Measurements from ENCODE around the gene ZNRF2. TPM values are rescaled to one million over a fixed set of nuclear protein-coding genes. Genes with fewer than 3 reads are reported as not detected.

ZNRF2 gene
- total RNA-seq, 4 donors from 2014 or later = 27.2 to 43.6 (median 36.5) TPM

DNA sequence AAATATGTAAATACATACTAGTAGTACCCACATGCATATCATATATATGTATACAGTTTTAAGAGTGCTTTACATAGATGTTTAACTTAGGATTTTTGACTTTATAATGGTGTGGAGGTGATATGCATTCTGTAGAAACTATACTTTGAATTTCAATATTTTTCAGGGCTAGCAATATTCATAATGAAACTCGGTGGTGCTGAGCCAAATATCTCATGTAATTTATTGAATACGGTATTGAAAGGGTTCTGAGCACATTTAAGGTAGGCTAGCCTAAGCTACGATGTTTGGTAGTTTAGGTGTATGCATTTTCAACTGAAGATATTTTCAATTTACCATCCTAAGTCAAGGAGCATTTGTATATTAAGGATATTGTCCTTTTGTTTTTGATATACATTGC lies 36.0 kb downstream of the ZNRF2 start:
- no peak overlapping the region for H3K4me3 ChIP-seq
- peak overlapping the region in 2 of 4 donors; percentile 56 to 77 for H3K27ac ChIP-seq
- no peaks in the 10 kb centered on the region for H3K36me3 ChIP-seq
- DNase-seq = no peak
- no peaks in the 10 kb centered on the region for H3K27me3 ChIP-seq
- no peaks in the 10 kb centered on the region for H3K9me3 ChIP-seq
- H3K4me1 ChIP-seq = peaks cover 0 to 13% (median 3%) of the 10 kb centered on the region in 4 donors
- no peak for TF ChIP-seq POLR2A (IDR thresholded peaks at IDR 0.05)

DNA sequence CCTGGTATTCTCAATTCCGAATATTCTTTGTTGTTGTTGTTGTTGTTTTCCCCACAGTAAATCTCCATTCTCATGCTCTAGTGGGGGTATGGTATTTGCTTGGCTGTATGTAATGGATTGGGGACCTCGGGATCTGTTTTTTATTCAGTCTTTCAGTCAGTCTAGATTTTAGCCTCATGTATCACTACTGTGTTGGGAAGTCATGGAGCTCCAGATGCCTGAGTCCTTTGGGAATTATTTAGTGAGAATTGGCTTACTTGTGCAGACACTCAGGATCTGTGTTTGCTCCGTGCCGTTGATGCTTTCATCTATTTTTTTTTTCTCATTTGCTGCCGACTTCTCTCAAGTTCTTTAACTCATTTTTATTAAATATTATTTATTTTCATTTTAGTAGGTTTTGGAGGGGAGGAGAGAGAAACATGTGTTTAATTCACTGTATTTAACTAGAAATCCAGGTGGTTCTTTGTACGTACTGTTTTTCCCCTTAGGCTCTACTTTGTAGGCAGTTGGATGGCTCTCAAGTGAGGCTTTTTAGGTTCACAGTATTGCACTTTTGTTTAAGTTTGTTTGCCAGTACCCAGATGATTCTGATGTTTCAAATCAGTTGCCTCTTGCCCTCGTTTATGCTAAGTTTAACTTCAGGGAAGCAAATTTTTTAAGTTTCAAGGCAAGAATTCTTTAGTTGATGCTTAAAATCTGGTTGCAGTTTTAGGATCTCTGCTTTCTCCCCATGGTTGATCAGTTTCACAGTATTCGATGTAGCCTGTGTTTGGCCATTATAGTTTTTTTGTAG lies 36.9 kb downstream of the ZNRF2 start:
- Histone ChIP-seq H3K27ac (peak overlapping the region; percentile 55 to 77 (median 63)), H3K4me1 (peaks cover 0 to 13% (median 3%) of the 10 kb centered on the region in 4 donors), H3K9me3 (no peaks in the 10 kb centered on the region), H3K4me3 (peak overlapping the region in 2 of 4 donors; percentile 19 to 21), H3K27me3 (no peaks in the 10 kb centered on the region), H3K36me3 (no peaks in the 10 kb centered on the region)
- no peak for DNase-seq
- TF ChIP-seq, protein P1, sequence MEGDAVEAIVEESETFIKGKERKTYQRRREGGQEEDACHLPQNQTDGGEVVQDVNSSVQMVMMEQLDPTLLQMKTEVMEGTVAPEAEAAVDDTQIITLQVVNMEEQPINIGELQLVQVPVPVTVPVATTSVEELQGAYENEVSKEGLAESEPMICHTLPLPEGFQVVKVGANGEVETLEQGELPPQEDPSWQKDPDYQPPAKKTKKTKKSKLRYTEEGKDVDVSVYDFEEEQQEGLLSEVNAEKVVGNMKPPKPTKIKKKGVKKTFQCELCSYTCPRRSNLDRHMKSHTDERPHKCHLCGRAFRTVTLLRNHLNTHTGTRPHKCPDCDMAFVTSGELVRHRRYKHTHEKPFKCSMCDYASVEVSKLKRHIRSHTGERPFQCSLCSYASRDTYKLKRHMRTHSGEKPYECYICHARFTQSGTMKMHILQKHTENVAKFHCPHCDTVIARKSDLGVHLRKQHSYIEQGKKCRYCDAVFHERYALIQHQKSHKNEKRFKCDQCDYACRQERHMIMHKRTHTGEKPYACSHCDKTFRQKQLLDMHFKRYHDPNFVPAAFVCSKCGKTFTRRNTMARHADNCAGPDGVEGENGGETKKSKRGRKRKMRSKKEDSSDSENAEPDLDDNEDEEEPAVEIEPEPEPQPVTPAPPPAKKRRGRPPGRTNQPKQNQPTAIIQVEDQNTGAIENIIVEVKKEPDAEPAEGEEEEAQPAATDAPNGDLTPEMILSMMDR (IDR thresholded peaks at IDR 0.05) = no peak
- TF ChIP-seq POLR2A (IDR thresholded peaks at IDR 0.05) = no peak

DNA sequence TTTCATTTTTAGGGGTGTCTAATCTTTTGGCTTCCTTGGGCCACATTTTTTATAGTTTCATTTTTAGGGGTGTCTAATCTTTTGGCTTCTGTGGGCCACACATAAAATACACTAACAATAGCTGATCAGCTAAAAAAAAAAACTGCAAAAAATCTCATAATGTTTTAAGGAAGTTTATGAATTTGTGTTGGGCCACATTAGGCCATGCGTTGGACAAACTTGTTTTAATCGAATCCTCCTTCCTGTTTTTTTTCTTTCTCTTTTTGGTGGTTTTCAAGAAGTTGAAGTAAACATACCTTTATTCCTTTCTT lies 37.4 kb downstream of the ZNRF2 start:
- H3K27ac ChIP-seq = peak overlapping the region; percentile 40 to 77 (median 63)
- TF ChIP-seq POLR2A (IDR thresholded peaks at IDR 0.05) = no peak
- TF ChIP-seq, protein P1 (IDR thresholded peaks at IDR 0.05) = no peak
- no peaks in the 10 kb centered on the region for H3K9me3 ChIP-seq
- no peak for DNase-seq
- no peaks in the 10 kb centered on the region for H3K27me3 ChIP-seq
- H3K4me1 ChIP-seq = peaks cover 0 to 13% (median under 1%) of the 10 kb centered on the region in 4 donors
- H3K36me3 ChIP-seq = no peaks in the 10 kb centered on the region
- peak overlapping the region in 1 of 4 donors; percentile 19 for H3K4me3 ChIP-seq

DNA sequence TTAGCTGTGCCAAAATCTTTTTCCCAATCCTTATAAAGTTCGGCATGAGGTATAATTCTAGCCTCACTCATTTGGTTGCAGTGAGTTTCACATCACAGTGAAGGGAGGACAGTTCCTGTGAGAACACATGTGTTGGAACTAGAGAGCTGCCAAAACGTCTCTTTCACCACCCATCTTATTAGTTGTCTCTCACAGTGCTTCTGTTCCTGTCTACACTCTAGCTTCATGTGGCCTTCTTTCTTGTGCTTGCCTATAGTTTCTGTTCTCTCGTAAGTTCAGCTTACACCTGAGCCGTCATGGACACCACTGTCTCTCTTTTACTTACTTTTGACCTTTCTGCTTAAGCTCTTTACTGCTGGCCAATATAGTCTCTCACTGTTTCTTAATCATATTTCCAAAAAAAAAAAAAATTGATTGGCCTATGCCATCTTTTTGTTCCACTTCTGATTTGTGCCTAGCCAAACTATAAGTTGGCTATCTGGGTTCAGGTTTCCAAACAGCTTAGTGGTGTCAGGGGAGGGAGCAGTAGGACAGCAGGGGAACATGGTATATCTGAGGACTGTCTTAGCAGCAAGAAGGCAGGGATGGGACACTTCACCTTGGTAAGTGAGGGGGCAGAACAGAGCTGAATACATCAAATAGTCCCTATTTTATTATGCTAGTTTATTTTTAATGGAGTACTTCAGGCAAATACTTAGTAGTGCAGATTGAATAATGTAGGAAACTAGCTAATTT lies 38.0 kb downstream of the ZNRF2 start:
- Histone ChIP-seq H3K9me3 (no peaks in the 10 kb centered on the region), H3K4me3 (peak overlapping the region in 2 of 4 donors; percentile 10 to 19), H3K27ac (peak overlapping the region; percentile 40 to 77 (median 63)), H3K36me3 (no peaks in the 10 kb centered on the region), H3K27me3 (no peaks in the 10 kb centered on the region), H3K4me1 (peaks cover 0 to 13% (median 0%) of the 10 kb centered on the region in 4 donors)
- peak in 1 of 3 donors; percentile 45 for DNase-seq
- TF ChIP-seq, protein P1 (IDR thresholded peaks at IDR 0.05) = no peak
- no peak for TF ChIP-seq POLR2A (IDR thresholded peaks at IDR 0.05)

DNA sequence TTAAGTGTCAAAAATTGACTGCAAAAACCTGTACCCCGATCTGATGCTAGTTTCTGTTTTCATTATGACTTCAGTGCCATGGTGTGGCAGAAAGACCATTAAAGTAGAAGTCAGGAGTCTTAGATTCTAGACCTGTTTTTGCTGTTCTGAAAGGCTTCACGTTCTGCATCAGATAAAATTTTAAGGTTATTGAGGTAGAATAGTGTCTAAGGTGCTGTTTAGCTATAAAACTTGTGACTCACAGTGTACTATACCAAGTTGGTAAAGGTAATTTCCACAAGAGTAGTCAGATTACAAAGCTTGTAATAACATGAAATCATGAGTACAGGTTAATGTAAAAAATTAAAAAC lies 38.6 kb downstream of the ZNRF2 start:
- no peaks in the 10 kb centered on the region for H3K36me3 ChIP-seq
- no peaks in the 10 kb centered on the region for H3K27me3 ChIP-seq
- peaks cover 0 to 13% (median 2%) of the 10 kb centered on the region in 4 donors for H3K4me1 ChIP-seq
- H3K4me3 ChIP-seq = peak overlapping the region in 1 of 4 donors; percentile 10
- TF ChIP-seq POLR2A (IDR thresholded peaks at IDR 0.05) = no peak
- TF ChIP-seq, protein P1 (IDR thresholded peaks at IDR 0.05) = no peak
- H3K27ac ChIP-seq = peak overlapping the region; percentile 40 to 77 (median 63)
- no peak for DNase-seq
- H3K9me3 ChIP-seq = no peaks in the 10 kb centered on the region

DNA sequence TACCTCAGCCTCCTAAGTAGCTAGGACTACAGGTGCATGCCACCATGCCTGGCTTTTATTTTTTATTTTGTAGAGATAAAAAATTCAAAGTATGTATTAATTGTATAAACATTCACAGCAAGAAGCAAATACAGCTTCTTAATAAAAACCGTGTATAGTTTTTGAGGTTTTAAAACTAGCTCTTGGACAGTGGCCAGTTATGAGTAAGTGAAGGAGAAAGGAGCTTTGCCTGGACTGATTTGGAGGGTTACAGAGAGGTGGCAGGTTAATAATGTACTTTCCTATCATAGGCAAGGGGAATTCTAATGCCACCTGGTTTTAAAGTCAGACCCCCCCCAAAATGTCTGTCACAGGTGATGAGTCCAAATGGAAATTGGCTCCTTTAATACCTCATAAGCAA lies 43.4 kb downstream of the ZNRF2 start:
- Histone ChIP-seq H3K27ac (no peak overlapping the region), H3K9me3 (no peaks in the 10 kb centered on the region), H3K36me3 (no peaks in the 10 kb centered on the region), H3K27me3 (no peaks in the 10 kb centered on the region), H3K4me1 (peaks cover 0 to 28% (median 12%) of the 10 kb centered on the region in 4 donors), H3K4me3 (no peak overlapping the region)
- TF ChIP-seq, protein P1 (IDR thresholded peaks at IDR 0.05) = no peak
- no peak for TF ChIP-seq POLR2A (IDR thresholded peaks at IDR 0.05)
- no peak for DNase-seq
